GM18873 (cell line): ENCODE results near the gene ARHGAP45.

Experiments
- ATAC-seq: cut with Tn5 transposase; IDR thresholded peaks from one replicate; pipeline ENCODE4 v1.9.1; 2021; ENCODE audit warnings: mild to moderate bottlenecking, moderate library complexity, moderate number of reproducible peaks; ENCODE audit not compliant: unreplicated experiment, low FRiP score

ARHGAP45 gene

DNA sequence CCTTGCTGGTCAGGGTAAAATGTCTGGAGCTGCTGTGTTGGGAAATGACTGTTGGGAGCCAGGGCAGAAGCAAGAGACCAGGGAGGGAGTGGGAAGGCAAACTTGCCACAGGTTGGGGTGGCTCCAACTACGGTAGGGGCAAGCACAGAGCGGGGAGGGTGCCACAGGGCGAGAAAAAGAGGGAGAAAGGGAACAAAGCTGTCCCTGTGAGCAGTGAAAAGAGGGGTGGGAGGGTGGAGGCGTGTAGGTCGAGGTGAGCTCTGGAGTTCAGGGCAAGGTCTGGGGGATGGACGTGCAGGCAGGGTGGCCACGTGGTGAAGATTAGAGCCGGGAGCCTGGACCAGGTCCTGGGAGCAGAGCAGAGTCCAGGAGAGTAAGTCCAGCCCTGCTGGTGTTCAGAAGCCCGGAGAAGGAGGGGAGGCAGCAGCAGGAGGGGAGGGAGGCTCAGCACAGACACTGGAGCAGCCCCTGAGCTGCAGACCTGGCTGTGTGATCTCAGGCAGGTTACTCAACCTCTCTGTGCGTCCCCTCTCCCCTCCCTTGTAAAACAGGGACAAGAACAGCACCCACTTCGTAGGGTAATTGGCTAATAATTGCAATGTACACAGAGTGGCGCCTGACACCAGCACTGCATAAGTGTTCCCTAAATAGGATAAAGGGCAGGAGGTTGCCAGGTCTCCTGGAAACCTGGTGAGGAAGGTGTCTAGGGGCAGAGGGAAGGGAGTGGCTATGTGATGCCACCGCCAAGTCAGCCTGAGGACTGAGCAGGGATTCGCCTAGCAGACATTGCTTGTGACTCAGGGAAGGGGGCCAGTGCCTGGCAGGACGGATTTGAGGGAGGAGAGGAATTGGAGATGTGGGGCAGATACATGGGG lies 31.4 kb downstream of the ARHGAP45 start:
- no peak for ATAC-seq

- no peak for ATAC-seq
Measured at GRCh38 chr19:1101337-1101698, 34.4 kb downstream of the ARHGAP45 start.

GRCh38 chr19:1102407-1103131 lies 35.6 kb downstream of the ARHGAP45 start:
- ATAC-seq, result no peak

- ATAC-seq, result no peak
Measured at GRCh38 chr19:1103132-1103707, 36.3 kb downstream of the ARHGAP45 start.

DNA sequence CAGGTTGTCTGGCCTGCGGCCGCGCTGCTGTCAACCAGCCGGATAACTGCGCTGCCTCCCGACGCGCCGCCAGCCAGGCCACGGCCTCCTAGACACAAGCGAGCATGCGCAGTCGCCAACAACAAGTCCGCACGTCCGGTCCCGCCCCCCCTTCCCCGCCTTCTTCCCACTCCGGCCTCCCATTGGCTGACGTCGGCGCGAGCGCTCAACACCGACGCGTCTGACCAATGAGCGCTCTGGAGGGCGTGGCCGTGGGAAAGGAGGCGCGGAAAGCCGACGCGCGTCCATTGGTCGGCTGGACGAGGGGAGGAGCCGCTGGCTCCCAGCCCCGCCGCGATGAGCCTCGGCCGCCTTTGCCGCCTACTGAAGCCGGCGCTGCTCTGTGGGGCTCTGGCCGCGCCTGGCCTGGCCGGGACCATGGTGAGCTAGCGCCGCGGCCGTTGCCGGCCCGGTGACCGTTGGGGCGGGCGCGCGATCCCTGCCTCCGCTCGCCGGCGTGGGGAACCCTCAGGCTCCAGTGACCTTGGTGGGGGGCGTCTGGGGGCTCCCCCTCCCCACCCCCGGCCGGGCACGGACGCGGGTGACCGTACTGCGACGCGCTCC lies 36.8 kb downstream of the ARHGAP45 start, which contains the start of gene GPX4:
TSS of gene GPX4 (plus strand) at position 287 of the 603 bp plus-strand sequence. CDS start at position 337, 50 bp downstream.
- ATAC-seq, result peak; percentile 45

- ATAC-seq, result no peak
Measured at GRCh38 chr19:1104311-1105007, 37.5 kb downstream of the ARHGAP45 start.

DNA sequence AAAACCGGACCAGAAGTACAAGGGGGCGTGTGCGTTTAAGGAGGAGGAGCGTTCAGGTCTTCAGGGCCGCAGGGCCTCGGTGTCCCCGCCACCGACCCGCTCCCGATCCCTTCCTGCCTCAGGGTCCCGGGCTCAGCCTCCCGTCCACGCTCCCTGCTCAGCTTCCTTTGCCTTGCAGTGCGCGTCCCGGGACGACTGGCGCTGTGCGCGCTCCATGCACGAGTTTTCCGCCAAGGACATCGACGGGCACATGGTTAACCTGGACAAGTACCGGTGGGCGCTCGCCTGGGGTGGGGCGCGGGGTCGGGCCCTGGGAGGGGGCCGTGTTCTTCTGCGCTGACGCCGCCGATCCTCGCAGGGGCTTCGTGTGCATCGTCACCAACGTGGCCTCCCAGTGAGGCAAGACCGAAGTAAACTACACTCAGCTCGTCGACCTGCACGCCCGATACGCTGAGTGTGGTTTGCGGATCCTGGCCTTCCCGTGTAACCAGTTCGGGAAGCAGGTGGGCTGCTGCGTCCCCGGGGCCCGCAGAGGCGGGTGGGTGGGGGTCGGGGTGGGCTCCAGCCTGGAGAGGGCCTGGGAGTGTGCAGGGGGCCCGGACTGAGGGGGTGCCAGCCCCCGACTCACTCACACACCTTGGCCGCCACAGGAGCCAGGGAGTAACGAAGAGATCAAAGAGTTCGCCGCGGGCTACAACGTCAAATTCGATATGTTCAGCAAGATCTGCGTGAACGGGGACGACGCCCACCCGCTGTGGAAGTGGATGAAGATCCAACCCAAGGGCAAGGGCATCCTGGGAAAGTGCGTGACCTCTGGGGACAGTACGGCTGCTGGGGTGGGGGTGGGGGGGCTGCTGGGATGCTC lies 38.3 kb downstream of the ARHGAP45 start:
- no peak for ATAC-seq

DNA sequence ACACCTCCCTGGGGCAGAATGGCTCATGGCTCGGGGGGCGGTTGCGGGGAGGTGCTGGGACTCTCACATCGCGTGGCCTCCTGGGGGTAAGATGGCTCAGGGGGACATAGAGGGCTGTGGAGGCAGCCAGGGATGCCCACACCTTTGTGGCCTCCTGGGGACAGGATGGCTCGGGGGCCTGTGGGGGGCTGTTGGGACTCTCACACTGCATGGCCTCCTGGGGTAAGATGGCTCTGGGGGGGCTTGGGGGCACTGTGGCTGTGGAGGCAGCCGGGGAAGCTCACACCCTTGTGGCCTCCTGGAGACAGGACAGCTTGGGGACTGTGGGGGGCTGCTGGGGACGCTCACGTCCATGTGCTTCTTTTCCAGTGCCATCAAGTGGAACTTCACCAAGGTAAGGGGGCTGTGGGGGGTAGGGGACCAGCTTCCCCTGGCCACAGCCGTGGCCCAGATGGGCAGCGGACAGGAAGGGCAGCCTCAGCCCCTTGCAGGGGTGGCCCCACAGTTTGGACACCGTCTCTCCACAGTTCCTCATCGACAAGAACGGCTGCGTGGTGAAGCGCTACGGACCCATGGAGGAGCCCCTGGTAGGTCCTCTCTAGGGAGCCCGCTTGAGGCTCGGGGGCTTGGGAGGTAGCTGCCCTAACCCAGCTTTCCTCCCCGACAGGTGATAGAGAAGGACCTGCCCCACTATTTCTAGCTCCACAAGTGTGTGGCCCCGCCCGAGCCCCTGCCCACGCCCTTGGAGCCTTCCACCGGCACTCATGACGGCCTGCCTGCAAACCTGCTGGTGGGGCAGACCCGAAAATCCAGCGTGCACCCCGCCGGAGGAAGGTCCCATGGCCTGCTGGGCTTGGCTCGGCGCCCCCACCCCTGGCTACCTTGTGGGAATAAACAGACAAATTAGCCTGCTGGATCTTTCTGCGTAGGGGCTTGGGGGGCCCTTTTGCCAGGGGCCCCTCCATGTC lies 39.2 kb downstream of the ARHGAP45 start:
- ATAC-seq, result no peak

DNA sequence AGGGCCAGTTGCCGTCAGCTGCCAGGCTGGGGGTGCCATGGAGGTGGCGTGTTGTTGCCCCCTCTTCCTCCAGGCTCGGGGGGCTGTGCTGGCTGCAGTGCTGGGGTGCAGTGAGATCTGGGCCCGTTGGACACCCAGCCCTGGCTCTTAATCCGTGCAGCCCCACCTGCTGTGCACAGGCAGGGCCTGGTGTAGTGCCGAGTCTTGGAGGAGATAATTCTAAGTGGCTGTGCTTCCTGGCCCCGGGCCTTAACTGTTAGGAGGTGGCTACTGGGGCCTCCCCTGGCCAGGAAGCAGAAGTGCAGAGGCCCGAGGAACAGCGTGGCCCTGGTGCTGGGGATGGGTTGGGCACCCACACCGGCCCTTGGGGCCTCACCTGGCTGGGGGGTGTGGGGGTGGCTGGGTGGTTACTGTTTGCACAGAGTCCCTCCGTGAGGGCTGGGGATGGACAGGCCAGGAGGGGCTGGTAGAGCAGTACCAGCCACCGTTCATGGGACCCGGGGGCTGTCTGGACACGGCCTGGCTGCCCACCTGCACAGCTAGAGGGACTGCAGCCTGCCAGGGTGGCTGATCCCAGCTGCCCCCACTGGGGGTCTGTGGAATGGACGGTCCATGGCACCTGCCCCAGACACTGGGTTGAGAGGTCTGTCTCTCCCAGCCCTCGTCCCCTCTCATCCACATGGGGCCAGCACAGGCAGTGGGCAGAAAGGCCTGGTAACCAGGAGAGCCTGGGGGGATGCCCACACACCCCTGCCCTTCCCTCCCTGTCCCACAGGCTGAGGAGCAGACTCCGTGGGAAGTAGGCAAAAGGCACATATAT lies 40.1 kb downstream of the ARHGAP45 start:
- ATAC-seq, result no peak

DNA sequence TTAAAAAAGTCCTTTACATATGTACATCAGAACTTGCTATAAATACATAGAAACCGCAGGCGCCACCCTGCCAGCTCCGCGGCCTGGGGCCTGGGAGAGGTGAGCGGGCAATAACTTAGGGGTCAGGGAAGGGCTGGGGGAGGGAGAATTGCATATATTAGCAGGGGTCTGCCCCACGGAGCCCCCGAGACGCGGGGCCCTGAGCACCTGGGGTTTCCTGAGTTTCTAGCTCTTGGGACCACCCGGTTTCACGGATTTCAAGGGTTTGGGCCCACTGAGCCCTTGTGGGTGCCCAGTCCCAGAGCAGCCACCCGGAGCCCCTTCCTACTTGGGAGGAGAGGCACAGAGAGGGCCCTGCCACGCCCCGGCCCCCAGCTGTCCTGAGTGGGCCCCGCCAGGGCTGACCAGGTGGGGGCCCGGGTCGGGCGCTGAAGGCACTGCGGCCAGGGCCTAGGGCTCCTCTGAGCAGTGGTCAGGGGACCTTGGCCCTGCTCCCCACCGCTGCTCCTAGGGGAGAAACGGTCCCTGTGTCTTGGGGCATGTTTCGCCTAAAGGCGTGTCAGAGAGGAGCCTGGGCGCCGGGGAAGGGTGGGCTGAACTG lies 40.8 kb downstream of the ARHGAP45 start:
- ATAC-seq, result no peak

- no peak for ATAC-seq
Measured at GRCh38 chr19:1108291-1109031, 41.5 kb downstream of the ARHGAP45 start.

DNA sequence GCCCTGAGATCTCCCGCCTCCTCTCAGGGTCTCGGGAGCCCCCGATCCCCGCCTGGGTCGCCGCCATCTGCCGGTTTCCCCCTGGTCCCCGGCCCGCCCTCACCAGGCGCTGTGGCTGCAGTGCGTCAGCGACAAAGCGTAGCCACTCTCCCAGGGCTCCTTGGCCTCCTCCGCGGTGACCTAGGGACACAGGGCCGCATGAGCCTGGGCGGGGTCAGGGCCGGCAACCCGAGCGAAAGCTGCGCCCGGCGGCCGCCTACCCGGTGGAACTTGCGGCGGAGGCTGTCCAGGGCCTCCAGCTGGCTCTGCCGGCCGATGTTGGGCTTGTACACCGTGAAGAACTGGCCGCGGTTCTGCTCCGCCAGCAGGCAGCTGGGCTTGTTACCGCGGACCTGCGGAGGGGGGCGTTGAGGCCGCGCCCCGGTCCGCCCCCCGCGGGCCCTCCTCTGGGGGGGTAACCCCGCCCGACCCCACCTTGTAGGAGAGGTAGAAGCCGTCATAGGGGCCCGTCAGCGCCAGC lies 42.1 kb downstream of the ARHGAP45 start:
- no peak for ATAC-seq

- no peak for ATAC-seq
Measured at GRCh38 chr19:1109697-1110671, 43.0 kb downstream of the ARHGAP45 start.

GRCh38 chr19:1110809-1111640 lies 44.1 kb downstream of the ARHGAP45 start:
- no peak for ATAC-seq
